ENCODE measurements around the gene MYO18A.

DNA sequence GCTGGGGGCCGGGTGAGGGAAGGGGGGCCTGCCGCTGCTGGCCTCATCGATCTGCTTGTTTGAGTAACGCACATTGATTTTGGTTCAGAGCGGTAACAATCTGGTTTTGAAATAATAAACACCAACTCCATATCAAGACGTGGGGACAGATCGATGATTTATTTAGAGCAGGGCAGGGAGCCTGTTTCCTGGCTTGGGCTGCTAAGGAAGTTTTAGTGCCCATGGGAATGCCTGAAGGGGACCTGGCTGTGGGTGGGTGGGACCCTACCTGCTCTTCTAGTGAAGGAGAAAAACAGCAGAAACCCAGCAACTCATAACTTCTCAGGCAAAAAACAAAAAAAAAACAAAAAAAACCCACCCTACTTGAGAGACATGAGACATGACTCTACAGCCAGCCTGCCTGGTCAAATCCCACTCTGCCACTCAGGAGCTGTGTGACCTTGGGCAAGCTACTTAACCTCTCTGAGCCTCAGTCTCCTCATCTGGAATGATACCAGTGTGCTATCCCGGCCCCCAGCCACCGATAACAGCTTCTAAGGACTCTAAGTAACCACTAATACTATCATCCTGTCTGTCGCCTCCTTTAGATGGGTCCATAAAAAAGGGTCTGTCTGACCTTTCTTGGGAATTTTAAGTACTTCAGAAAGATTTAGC lies 71.2 kb downstream of the MYO18A start:
- TF ChIP-seq POLR2AphosphoS5 (IDR thresholded peaks at IDR 0.05): no peak
- TF ChIP-seq, protein P1, sequence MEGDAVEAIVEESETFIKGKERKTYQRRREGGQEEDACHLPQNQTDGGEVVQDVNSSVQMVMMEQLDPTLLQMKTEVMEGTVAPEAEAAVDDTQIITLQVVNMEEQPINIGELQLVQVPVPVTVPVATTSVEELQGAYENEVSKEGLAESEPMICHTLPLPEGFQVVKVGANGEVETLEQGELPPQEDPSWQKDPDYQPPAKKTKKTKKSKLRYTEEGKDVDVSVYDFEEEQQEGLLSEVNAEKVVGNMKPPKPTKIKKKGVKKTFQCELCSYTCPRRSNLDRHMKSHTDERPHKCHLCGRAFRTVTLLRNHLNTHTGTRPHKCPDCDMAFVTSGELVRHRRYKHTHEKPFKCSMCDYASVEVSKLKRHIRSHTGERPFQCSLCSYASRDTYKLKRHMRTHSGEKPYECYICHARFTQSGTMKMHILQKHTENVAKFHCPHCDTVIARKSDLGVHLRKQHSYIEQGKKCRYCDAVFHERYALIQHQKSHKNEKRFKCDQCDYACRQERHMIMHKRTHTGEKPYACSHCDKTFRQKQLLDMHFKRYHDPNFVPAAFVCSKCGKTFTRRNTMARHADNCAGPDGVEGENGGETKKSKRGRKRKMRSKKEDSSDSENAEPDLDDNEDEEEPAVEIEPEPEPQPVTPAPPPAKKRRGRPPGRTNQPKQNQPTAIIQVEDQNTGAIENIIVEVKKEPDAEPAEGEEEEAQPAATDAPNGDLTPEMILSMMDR (IDR thresholded peaks at IDR 0.05): no peak

Data from breast epithelium (tissue), 3 donors.